Right lobe of liver (tissue), 6 donors: ENCODE data around the gene RPS6KA4. TPM values are rescaled to one million over a fixed set of nuclear protein-coding genes. Genes with fewer than 3 reads are reported as not detected.

Experiments used
- ATAC-seq, 4 donors: fragments of 200-7000 bp; cut with Tn5 transposase; one replicate each; pipeline ENCODE4 v1.9.1; 2020; ENCODE audit warnings: mild to moderate bottlenecking in 4 of 4, moderate library complexity in 4 of 4
- DNase-seq, 3 donors: peaks; one replicate each; pipeline ENCODE4 v3.0.0-alpha.2; 2020
- H3K27ac ChIP-seq, 3 donors: fragments of 200-600 bp; one replicate each; pipeline ENCODE4 v1.8.0; 2022
- H3K27me3 ChIP-seq, 2 donors: fragments of 200-600 bp; one replicate each; pipeline ENCODE4 v1.8.0; 2022
- H3K36me3 ChIP-seq, 4 donors: fragments of 200-600 bp; sonication (generic) in 1 of 4; one replicate each; pipeline versions ENCODE4 v1.5.1 to v1.8.0; 2017 to 2022; ENCODE audit warnings: control low read depth in 1 of 4
- H3K4me1 ChIP-seq, 4 donors: fragments of 200-600 bp; sonication (generic) in 1 of 4; one replicate each; pipeline versions ENCODE4 v1.5.1 to v1.8.0; 2017 to 2022; ENCODE audit warnings: control low read depth in 1 of 4
- H3K4me3 ChIP-seq, 3 donors: fragments of 200-600 bp; one replicate each; pipeline ENCODE4 v1.8.0; 2022
- H3K9me3 ChIP-seq, 4 donors: fragments of 200-600 bp; sonication (generic) in 1 of 4; one replicate each; pipeline versions ENCODE4 v1.5.1 to v1.8.0; 2017 to 2022; ENCODE audit warnings: control low read depth in 1 of 4
- CTCF ChIP-seq, 4 donors: fragments of 200-600 bp in 3 of 4; fragments of 450-650 bp in 1 of 4; IDR thresholded peaks; one replicate each; pipeline versions ENCODE4 v1.5.1 to v1.8.0; 2016 to 2022; ENCODE audit warnings: antibody characterized with exemption in 4 of 4, mild to moderate bottlenecking in 2 of 4
- POLR2A ChIP-seq: fragments of 450-650 bp; IDR thresholded peaks from one replicate; pipeline ENCODE4 v1.6.1; 2017; ENCODE audit warnings: antibody characterized with exemption, mild to moderate bottlenecking
- WGBS: methylation state at CpG from one replicate; pipeline ENCODE4 v1.1.6; 2018; ENCODE audit warnings: low coverage, low lambda C conversion rate; ENCODE audit not compliant: insufficient coverage; ENCODE audit errors: missing lambda C conversion rate; 5-methylcytosine and 5-hydroxymethylcytosine counted together
- intact Hi-C, 2 donors: fragments of 100-400 bp; cut with DNase I; formaldehyde crosslinking; loops; one replicate each; pipeline versions ENCODE4 v1.11.2 to v1.14.1; 2022
- total RNA-seq, 6 experiments: library from RNA; depleted of rRNA in 2 of 6; stranded (reverse); fragments of >200 nt in 2 of 6; fragmentation: NEBNext Ultra II Directional in 3 of 6; extraction: Animal tissue kit (Norgen Biotek cat#: 25700) in 3 of 6; gene quantifications; one replicate each; pipeline versions ENCODE4 v1.1.0 to v1.2.4, GENCODE V29; 2016 to 2023
- donor health status: DM: no; HTN: yes; CAD: no.
- donor health status: DM: no; HTN: no; CAD: no.
- donor health status: DM: no; HTN: no; CAD: no.
- donor health status: DM: no; HTN: yes; CAD: no.
- donor health status: DM: no; HTN: yes; CAD: no.

Gene RPS6KA4
- total RNA-seq, 6 experiments from 2014 or later, result 6.6 to 17.9 (median 10.3) TPM

GRCh38 chr11:64333556-64333955 lies 25.4 kb upstream of the RPS6KA4 start:
- intact Hi-C loops, result no loop called here
- no peak overlapping the region for H3K4me3 ChIP-seq
- WGBS, result 83% methylated on average over 3 of the region's 8 CpGs
- no peak overlapping the region for H3K27ac ChIP-seq
- no peak for DNase-seq
- no peak for ATAC-seq
- H3K27me3 ChIP-seq, result no peaks in the 10 kb centered on the region
- no peaks in the 10 kb centered on the region for H3K9me3 ChIP-seq
- TF ChIP-seq POLR2A, result no peak
- TF ChIP-seq CTCF (IDR thresholded peaks at IDR 0.05), result no peak
- no peaks in the 10 kb centered on the region for H3K36me3 ChIP-seq
- no peaks in the 10 kb centered on the region for H3K4me1 ChIP-seq

GRCh38 chr11:64334764-64335735 lies 23.9 kb upstream of the RPS6KA4 start:
- Histone ChIP-seq H3K4me1 (no peaks in the 10 kb centered on the region), H3K36me3 (no peaks in the 10 kb centered on the region), H3K27ac (no peak overlapping the region), H3K27me3 (no peaks in the 10 kb centered on the region), H3K9me3 (no peaks in the 10 kb centered on the region), H3K4me3 (no peak overlapping the region)
- intact Hi-C loops, result no loop called here
- peak in 2 of 4 donors; percentile 23 to 76 for ATAC-seq
- no peak for DNase-seq
- TF ChIP-seq POLR2A, result no peak
- no peak for TF ChIP-seq CTCF (IDR thresholded peaks at IDR 0.05)
- whole genome bisulfite sequencing, result 55% methylated on average over 11 of the region's 13 CpGs

- Histone ChIP-seq H3K36me3 (no peaks in the 10 kb centered on the region), H3K4me1 (peaks cover 0 to 6% (median 2%) of the 10 kb centered on the region in 4 donors), H3K27ac (no peak overlapping the region), H3K9me3 (no peaks in the 10 kb centered on the region), H3K4me3 (no peak overlapping the region), H3K27me3 (no peaks in the 10 kb centered on the region)
- WGBS, result 63% methylated on average over 8 of the region's 8 CpGs
- no peak for ATAC-seq
- TF ChIP-seq CTCF (IDR thresholded peaks at IDR 0.05) (no peak), POLR2A (no peak)
- DNase-seq, result no peak
- intact Hi-C loops, result no loop called here
Observed at GRCh38 chr11:64337538-64338249, 21.3 kb upstream of the RPS6KA4 start.

GRCh38 chr11:64338716-64339115 lies 20.2 kb upstream of the RPS6KA4 start:
- Histone ChIP-seq H3K9me3 (no peaks in the 10 kb centered on the region), H3K36me3 (no peaks in the 10 kb centered on the region), H3K27me3 (no peaks in the 10 kb centered on the region), H3K4me1 (peaks cover 0 to 11% (median 2%) of the 10 kb centered on the region in 4 donors), H3K4me3 (no peak overlapping the region), H3K27ac (no peak overlapping the region)
- no peak for ATAC-seq
- 100% methylated on average over 1 of the region's 8 CpGs for WGBS
- DNase-seq, result no peak
- intact Hi-C loops, result no loop called here
- TF ChIP-seq POLR2A (no peak), CTCF (IDR thresholded peaks at IDR 0.05) (no peak)
